CD14-positive monocyte (primary cell): ENCODE data around the gene CAMTA1. TPM values are rescaled to one million over a fixed set of nuclear protein-coding genes. Genes with fewer than 3 reads are reported as not detected.

Experiments
- DNase-seq, 3 donors: peaks; one replicate each; pipeline ENCODE4 v3.0.0-alpha.2; 2011 to 2022
- H2AFZ ChIP-seq: 2 replicates; pipeline ENCODE4 v1.6.0; 2012; ENCODE audit warnings: mild to moderate bottlenecking, low read depth, low read length, inconsistent platforms; ENCODE audit not compliant: insufficient read depth, poor library complexity, severe bottlenecking
- H3K27ac ChIP-seq, 2 donors: 1 replicate in 1 of 2; 2 replicates in 1 of 2; pipeline ENCODE4 v1.5.1; 2012 to 2013; ENCODE audit warnings: low read length in 2 of 2, control low read depth in 1 of 2, inconsistent platforms in 1 of 2, low read depth in 1 of 2, mild to moderate bottlenecking in 1 of 2
- H3K27me3 ChIP-seq, 2 donors: one replicate each; pipeline versions ENCODE4 v1.6.0 to v1.6.1; 2011 to 2013; ENCODE audit warnings: low read length in 2 of 2; ENCODE audit not compliant: control insufficient read depth in 2 of 2, insufficient read depth in 2 of 2
- H3K36me3 ChIP-seq, 2 donors: replicated peaks in 1 of 2; 1 replicate in 1 of 2; 2 replicates in 1 of 2; pipeline versions ENCODE4 v1.5.1 to v1.6.1; 2012 to 2013; ENCODE audit warnings: low read length in 2 of 2, control low read depth in 1 of 2, inconsistent platforms in 1 of 2, mild to moderate bottlenecking in 1 of 2; ENCODE audit not compliant: insufficient read depth in 2 of 2, control insufficient read depth in 1 of 2
- H3K4me1 ChIP-seq, 2 donors: 1 replicate in 1 of 2; 2 replicates in 1 of 2; pipeline versions ENCODE4 v1.5.1 to v1.6.1; 2012 to 2013; ENCODE audit warnings: low read length in 2 of 2, control low read depth in 1 of 2, inconsistent platforms in 1 of 2, mild to moderate bottlenecking in 1 of 2, moderate library complexity in 1 of 2; ENCODE audit not compliant: insufficient read depth in 2 of 2, control insufficient read depth in 1 of 2
- H3K4me2 ChIP-seq: replicated peaks from 2 replicates; pipeline ENCODE3; 2012; ENCODE audit warnings: low read length, moderate library complexity, mild to moderate bottlenecking; ENCODE audit not compliant: poor library complexity, severe bottlenecking; ENCODE audit errors: extremely low read depth
- H3K4me3 ChIP-seq, 3 experiments: fragments of 200-600 bp in 1 of 3; sonication (generic) in 1 of 3; replicated peaks in 1 of 3; 1 replicate in 2 of 3; 2 replicates in 1 of 3; pipeline ENCODE4 v1.5.1; 2011 to 2013; ENCODE audit warnings: low read length in 3 of 3, mild to moderate bottlenecking in 3 of 3, control low read depth in 2 of 3, low read depth in 2 of 3, inconsistent platforms in 1 of 3, moderate library complexity in 1 of 3
- H3K79me2 ChIP-seq: 2 replicates; pipeline ENCODE4 v1.6.0; 2012; ENCODE audit warnings: mild to moderate bottlenecking, control low read depth, inconsistent platforms, low read length, moderate library complexity; ENCODE audit not compliant: insufficient read depth
- H3K9ac ChIP-seq: 2 replicates; pipeline ENCODE4 v1.6.0; 2017; ENCODE audit warnings: low read length, mild to moderate bottlenecking; ENCODE audit not compliant: insufficient read depth, poor library complexity, severe bottlenecking
- H3K9me3 ChIP-seq, 2 donors: replicated peaks in 1 of 2; 1 replicate in 1 of 2; 2 replicates in 1 of 2; pipeline versions ENCODE4 v1.5.1 to v1.6.1; 2012 to 2013; ENCODE audit warnings: low read length in 2 of 2, control low read depth in 1 of 2; ENCODE audit not compliant: control insufficient read depth in 1 of 2, insufficient read depth in 1 of 2
- H4K20me1 ChIP-seq: 2 replicates; pipeline ENCODE4 v1.6.0; 2012; ENCODE audit warnings: mild to moderate bottlenecking, low read length, control low read depth, moderate library complexity; ENCODE audit not compliant: insufficient read depth
- H3K27ac Mint-ChIP-seq, 7 donors: one replicate each; pipeline ENCODE4 v1.8.0; 2020; ENCODE audit warnings: mild to moderate bottlenecking in 7 of 7, mixed read lengths in 7 of 7, moderate library complexity in 6 of 7, inconsistent platforms in 2 of 7
- H3K27me3 Mint-ChIP-seq, 3 donors: one replicate each; pipeline ENCODE4 v1.8.0; 2021 to 2022; ENCODE audit warnings: low read depth in 3 of 3, mild to moderate bottlenecking in 3 of 3, mixed read lengths in 3 of 3, moderate library complexity in 3 of 3, inconsistent platforms in 1 of 3
- H3K36me3 Mint-ChIP-seq, 2 donors: one replicate each; pipeline ENCODE4 v1.8.0; 2020; ENCODE audit warnings: mixed read lengths in 2 of 2, inconsistent platforms in 1 of 2, mild to moderate bottlenecking in 1 of 2
- H3K4me1 Mint-ChIP-seq: one replicate; pipeline ENCODE4 v1.8.0; 2020; ENCODE audit warnings: mild to moderate bottlenecking, mixed read lengths
- H3K4me3 Mint-ChIP-seq, 2 donors: one replicate each; pipeline ENCODE4 v1.8.0; 2020; ENCODE audit warnings: mild to moderate bottlenecking in 2 of 2, mixed read lengths in 2 of 2, moderate library complexity in 1 of 2
- H3K9me3 Mint-ChIP-seq, 7 donors: one replicate each; pipeline ENCODE4 v1.8.0; 2020 to 2022; ENCODE audit warnings: mixed read lengths in 7 of 7, mild to moderate bottlenecking in 6 of 7, moderate library complexity in 6 of 7, inconsistent platforms in 2 of 7
- WGBS: methylation state at CpG from one replicate; pipeline ENCODE4 v1.1.5; 2013; ENCODE audit warnings: missing lambda C conversion rate; ENCODE audit not compliant: insufficient coverage; 5-methylcytosine and 5-hydroxymethylcytosine counted together
- intact Hi-C, 2 donors: fragments of 100-400 bp; cut with micrococcal nuclease; formaldehyde crosslinking; loops; one replicate each; pipeline versions ENCODE4 v1.15.0 to v1.15.1; 2023
- polyA plus RNA-seq, 3 donors: library from polyadenylated mRNA; depleted of rRNA in 1 of 3; unstranded in 2 of 3; stranded (reverse) in 1 of 3; fragments of 300-500 nt in 2 of 3; fragments of >200 nt in 1 of 3; fragmentation: Illumina TruSeq in 2 of 3; gene quantifications; 1 replicate in 2 of 3; 2 replicates in 1 of 3; pipeline ENCODE4 v1.2.3, GENCODE V29; 2012 to 2021
- TF ChIP-seq, protein P1 (sequence below): fragments of 200-600 bp; IDR thresholded peaks from one replicate; pipeline ENCODE4 v1.8.0; 2022; ENCODE audit warnings: antibody characterized with exemption, mild to moderate bottlenecking

Gene CAMTA1
- polyA plus RNA-seq, 3 donors: 52.0 to 89.6 (median 78.3) TPM

- no peaks in the 10 kb centered on the region for H3K36me3 ChIP-seq
- H3K4me1 Mint-ChIP-seq: peaks cover 2% of the 10 kb centered on the region
- TF ChIP-seq, protein P1, sequence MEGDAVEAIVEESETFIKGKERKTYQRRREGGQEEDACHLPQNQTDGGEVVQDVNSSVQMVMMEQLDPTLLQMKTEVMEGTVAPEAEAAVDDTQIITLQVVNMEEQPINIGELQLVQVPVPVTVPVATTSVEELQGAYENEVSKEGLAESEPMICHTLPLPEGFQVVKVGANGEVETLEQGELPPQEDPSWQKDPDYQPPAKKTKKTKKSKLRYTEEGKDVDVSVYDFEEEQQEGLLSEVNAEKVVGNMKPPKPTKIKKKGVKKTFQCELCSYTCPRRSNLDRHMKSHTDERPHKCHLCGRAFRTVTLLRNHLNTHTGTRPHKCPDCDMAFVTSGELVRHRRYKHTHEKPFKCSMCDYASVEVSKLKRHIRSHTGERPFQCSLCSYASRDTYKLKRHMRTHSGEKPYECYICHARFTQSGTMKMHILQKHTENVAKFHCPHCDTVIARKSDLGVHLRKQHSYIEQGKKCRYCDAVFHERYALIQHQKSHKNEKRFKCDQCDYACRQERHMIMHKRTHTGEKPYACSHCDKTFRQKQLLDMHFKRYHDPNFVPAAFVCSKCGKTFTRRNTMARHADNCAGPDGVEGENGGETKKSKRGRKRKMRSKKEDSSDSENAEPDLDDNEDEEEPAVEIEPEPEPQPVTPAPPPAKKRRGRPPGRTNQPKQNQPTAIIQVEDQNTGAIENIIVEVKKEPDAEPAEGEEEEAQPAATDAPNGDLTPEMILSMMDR: no peak
- H3K4me2 ChIP-seq: no peak overlapping the region
- H2AFZ ChIP-seq: no peak overlapping the region
- no peak overlapping the region for H3K4me3 Mint-ChIP-seq
- no peaks in the 10 kb centered on the region for H4K20me1 ChIP-seq
- H3K4me3 ChIP-seq: no peak overlapping the region
- no peaks in the 10 kb centered on the region for H3K36me3 Mint-ChIP-seq
- DNase-seq: no peak
- no peaks in the 10 kb centered on the region for H3K27me3 ChIP-seq
- peaks cover 0 to 5% (median 0%) of the 10 kb centered on the region in 7 donors for H3K9me3 Mint-ChIP-seq
- no peaks in the 10 kb centered on the region for H3K9me3 ChIP-seq
- 86% methylated on average over 13 of the region's 20 CpGs for WGBS
- peaks cover 0 to 3% (median 1%) of the 10 kb centered on the region in 3 donors for H3K27me3 Mint-ChIP-seq
- intact Hi-C loops: no loop called here
- no peak overlapping the region for H3K27ac ChIP-seq
- peak overlapping the region in 1 of 7 donors; percentile 50 for H3K27ac Mint-ChIP-seq
- no peaks in the 10 kb centered on the region for H3K4me1 ChIP-seq
- no peaks in the 10 kb centered on the region for H3K79me2 ChIP-seq
- no peak overlapping the region for H3K9ac ChIP-seq
These were observed 651.1 kb downstream of the CAMTA1 start for GRCh38 chr1:7436056-7437005.

GRCh38 chr1:7437036-7437435 is 651.8 kb downstream of the CAMTA1 start:
- Histone ChIP-seq H3K79me2 (no peaks in the 10 kb centered on the region), H3K4me1 (no peaks in the 10 kb centered on the region), H3K4me2 (no peak overlapping the region), H3K27me3 (no peaks in the 10 kb centered on the region), H3K27ac (no peak overlapping the region), H4K20me1 (no peaks in the 10 kb centered on the region), H3K4me3 (no peak overlapping the region), H3K9me3 (no peaks in the 10 kb centered on the region), H2AFZ (no peak overlapping the region), H3K9ac (no peak overlapping the region), H3K36me3 (no peaks in the 10 kb centered on the region)
- Mint-ChIP-seq H3K27ac (no peak overlapping the region), H3K4me1 (peaks cover 3% of the 10 kb centered on the region), H3K4me3 (no peak overlapping the region), H3K9me3 (peaks cover 0 to 5% (median 0%) of the 10 kb centered on the region in 7 donors), H3K27me3 (peaks cover 0 to 3% (median 1%) of the 10 kb centered on the region in 3 donors), H3K36me3 (no peaks in the 10 kb centered on the region)
- TF ChIP-seq, protein P1: no peak
- 90% methylated on average over 9 of the region's 9 CpGs for WGBS
- intact Hi-C loops: no loop called here
- no peak for DNase-seq
